A549 treated with DMSO at 1 μM for 4 hours (cell line): ENCODE measurements around the gene SNAI1. TPM values are rescaled to one million over a fixed set of nuclear protein-coding genes. Genes with fewer than 3 reads are reported as not detected.

Source experiments
- total RNA-seq: library from RNA; stranded (reverse); fragments of 200-300 nt; extraction: Qiagen RNA extraction; gene quantifications from 5 replicates; pipeline ENCODE4 v1.2.3, GENCODE V29; 2022; ENCODE audit warnings: low read depth

The SNAI1 gene
- 13.6 to 19.4 TPM (median 17.3 TPM) in 5 replicates for total RNA-seq

DNA sequence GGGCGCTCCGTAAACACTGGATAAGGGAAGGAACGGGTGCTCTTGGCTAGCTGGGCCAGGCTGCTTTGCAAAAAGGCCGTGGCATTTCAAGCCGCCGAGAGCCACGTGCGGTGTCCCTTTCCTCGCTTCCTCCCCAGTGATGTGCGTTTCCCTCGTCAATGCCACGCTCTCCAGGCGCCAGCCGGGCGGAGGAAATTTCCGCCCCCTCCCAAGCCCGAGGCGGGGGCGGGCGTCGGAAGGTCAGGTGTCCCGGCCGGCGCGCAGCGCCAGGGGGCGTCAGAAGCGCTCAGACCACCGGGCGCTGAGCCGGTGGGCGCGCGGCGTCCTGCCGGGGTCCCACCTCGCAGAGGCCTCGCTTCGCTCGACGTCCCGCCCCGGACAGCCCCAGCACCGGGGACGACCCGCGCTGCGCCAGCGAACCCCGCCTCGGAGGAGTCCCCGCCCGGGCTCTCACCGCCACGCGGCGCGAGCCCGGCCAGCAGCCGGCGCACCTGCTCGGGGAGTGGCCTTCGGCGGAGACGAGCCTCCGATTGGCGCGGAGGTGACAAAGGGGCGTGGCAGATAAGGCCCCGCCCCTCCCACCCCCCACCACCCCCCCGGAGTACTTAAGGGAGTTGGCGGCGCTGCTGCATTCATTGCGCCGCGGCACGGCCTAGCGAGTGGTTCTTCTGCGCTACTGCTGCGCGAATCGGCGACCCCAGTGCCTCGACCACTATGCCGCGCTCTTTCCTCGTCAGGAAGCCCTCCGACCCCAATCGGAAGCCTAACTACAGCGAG is at the start of gene SNAI1:
SNAI1 (plus strand) TSS at position 635 of the 777 bp plus-strand sequence; CDS start at position 715, 80 bp downstream.

DNA sequence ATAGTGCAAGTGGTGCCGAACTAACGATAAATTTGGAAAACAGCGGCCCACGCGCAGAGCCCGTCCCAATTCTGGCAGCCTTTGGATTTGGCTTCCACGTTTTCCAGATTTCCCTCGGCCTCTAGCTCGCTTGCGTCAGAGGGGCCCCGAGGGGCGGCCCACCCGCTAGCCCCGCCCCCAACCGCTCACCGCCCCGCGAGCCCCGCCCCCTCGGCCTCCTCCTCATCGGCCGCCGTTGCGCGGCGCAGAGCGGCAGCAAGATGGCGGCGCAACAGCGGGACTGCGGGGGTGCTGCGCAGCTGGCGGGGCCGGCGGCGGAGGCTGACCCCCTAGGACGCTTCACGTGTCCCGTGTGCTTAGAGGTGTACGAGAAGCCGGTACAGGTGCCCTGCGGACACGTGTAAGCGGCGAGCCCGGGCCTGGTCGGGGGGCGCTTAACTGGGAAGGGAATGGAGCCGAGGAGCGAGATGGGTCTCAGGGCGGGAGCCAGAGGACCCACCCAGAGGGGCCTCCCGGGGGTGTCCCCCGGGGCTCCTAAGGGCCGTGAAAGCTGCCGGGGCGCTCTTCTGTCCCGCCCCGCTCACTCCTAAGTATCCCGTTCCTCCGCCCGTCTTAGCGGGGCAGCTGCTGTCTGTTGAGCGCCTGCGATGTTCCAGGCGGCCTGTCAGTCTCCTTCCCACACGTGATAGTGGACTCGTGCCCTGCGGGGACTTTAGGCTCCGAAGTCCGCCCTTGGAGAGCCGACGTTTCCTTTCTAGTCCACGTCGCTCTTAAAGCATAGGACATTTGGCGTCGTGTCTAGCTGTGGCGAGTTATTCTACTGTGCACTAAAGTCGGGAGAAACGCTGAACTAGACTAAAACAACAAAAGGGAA is 46.4 kb upstream of the SNAI1 start, which contains the start of gene RNF114:
RNF114 (plus strand) TSS at position 245 of the 874 bp plus-strand sequence; CDS start at position 261, 16 bp downstream.

Other genes starting within 250 kb of the SNAI1 start
- 8.4 to 9.7 TPM (median 8.9 TPM) in 5 replicates for gene SLC9A8, start 170.2 kb upstream of the SNAI1 start, total RNA-seq
- gene SPATA2, start 67.5 kb upstream of the SNAI1 start, total RNA-seq = 8.0 to 9.6 TPM (median 8.6 TPM) in 5 replicates
- 78.6 to 81.7 TPM (median 80.2 TPM) in 5 replicates for gene RNF114, start 46.6 kb upstream of the SNAI1 start, total RNA-seq
- 112 to 149 TPM (median 124 TPM) in 5 replicates for gene UBE2V1, start 130.2 kb downstream of the SNAI1 start, total RNA-seq
- gene PEDS1, start 170.7 kb downstream of the SNAI1 start, total RNA-seq = 42.1 to 55.0 TPM (median 50.6 TPM) in 5 replicates
- gene CEBPB, start 207.8 kb downstream of the SNAI1 start, total RNA-seq = 63.1 to 176 TPM (median 158 TPM) in 5 replicates